Stimulated activated CD4-positive, alpha-beta T cell treated with anti-CD3 and anti-CD28 coated beads, Interleukin-1b, Interleukin-23, amount 100 ng/mL, for 1 hour (primary cell): ENCODE measurements around the gene CMTR1.

Experiments
- DNase-seq, 2 donors: peaks; one replicate each; pipeline ENCODE4 v3.0.0-alpha.2; 2020; ENCODE audit warnings: low read depth in 2 of 2

CMTR1 gene

GRCh38 chr6:37514321-37514771, 81.3 kb downstream of the CMTR1 start:
- no peak for DNase-seq

GRCh38 chr6:37514837-37515236, 81.8 kb downstream of the CMTR1 start:
- DNase-seq = no peak

- DNase-seq = no peak
These were observed 82.7 kb downstream of the CMTR1 start for GRCh38 chr6:37515712-37516075.

- DNase-seq = peak; percentile 74 to 85
These were observed 83.3 kb downstream of the CMTR1 start for GRCh38 chr6:37516076-37516919.

GRCh38 chr6:37516920-37517405, 83.9 kb downstream of the CMTR1 start:
- DNase-seq = no peak

GRCh38 chr6:37517411-37517812, 84.4 kb downstream of the CMTR1 start:
- peak in 1 of 2 donors; percentile 42 for DNase-seq

- no peak for DNase-seq
These were observed 85.1 kb downstream of the CMTR1 start for GRCh38 chr6:37518116-37518515.

- DNase-seq = no peak
These were observed 86.4 kb downstream of the CMTR1 start for GRCh38 chr6:37519461-37519860.

GRCh38 chr6:37520926-37521325, 87.9 kb downstream of the CMTR1 start:
- DNase-seq = no peak

GRCh38 chr6:37521674-37522073, 88.7 kb downstream of the CMTR1 start:
- no peak for DNase-seq

- DNase-seq = no peak
These were observed 89.8 kb downstream of the CMTR1 start for GRCh38 chr6:37522836-37523235.

GRCh38 chr6:37523412-37523811, 90.4 kb downstream of the CMTR1 start:
- DNase-seq = no peak

GRCh38 chr6:37524025-37524969, 91.3 kb downstream of the CMTR1 start:
- DNase-seq = no peak

- DNase-seq = no peak
These were observed 91.9 kb downstream of the CMTR1 start for GRCh38 chr6:37524970-37525318.

GRCh38 chr6:37525460-37526357, 92.7 kb downstream of the CMTR1 start:
- no peak for DNase-seq

- DNase-seq = no peak
These were observed 95.5 kb downstream of the CMTR1 start for GRCh38 chr6:37528541-37528940.

GRCh38 chr6:37530297-37530696, 97.3 kb downstream of the CMTR1 start:
- no peak for DNase-seq

- no peak for DNase-seq
These were observed 98.0 kb downstream of the CMTR1 start for GRCh38 chr6:37531026-37531425.
